Prostate gland (tissue), 2 donors: Measurements from ENCODE around the gene MYO16. TPM values are rescaled to one million over a fixed set of nuclear protein-coding genes. Genes with fewer than 3 reads are reported as not detected.

ENCODE experiments used
- DNase-seq: peaks from one replicate; pipeline ENCODE4 v3.0.0-alpha.2; 2019; ENCODE audit warnings: low spot score
- H3K27ac ChIP-seq, 2 donors: fragments of 200-600 bp; sonication (generic); 2 replicates each; pipeline ENCODE4 v1.5.1; 2017 to 2019
- H3K27me3 ChIP-seq: fragments of 200-600 bp; sonication (generic); replicated peaks from 2 replicates; pipeline ENCODE4 v1.5.1; 2019; ENCODE audit not compliant: insufficient read depth
- H3K36me3 ChIP-seq, 2 donors: fragments of 200-600 bp; sonication (generic); 1 replicate in 1 of 2; 2 replicates in 1 of 2; pipeline versions ENCODE4 v1.5.1 to v1.8.1; 2017 to 2019
- H3K4me1 ChIP-seq: fragments of 200-600 bp; sonication (generic); replicated peaks from 2 replicates; pipeline ENCODE4 v1.5.1; 2019
- H3K4me3 ChIP-seq, 2 donors: fragments of 200-600 bp; sonication (generic); 2 replicates each; pipeline ENCODE4 v1.5.1; 2017 to 2019
- H3K9me3 ChIP-seq: fragments of 200-600 bp; sonication (generic); 2 replicates; pipeline ENCODE4 v1.5.1; 2017
- CTCF ChIP-seq, 4 experiments: fragments of 200-600 bp in 2 of 4; fragments of 450-650 bp in 2 of 4; sonication (generic) in 2 of 4; IDR thresholded peaks; 1 replicate in 3 of 4; 2 replicates in 1 of 4; pipeline ENCODE4 v1.5.1; 2016 to 2019; ENCODE audit warnings: antibody characterized with exemption in 4 of 4, mild to moderate bottlenecking in 2 of 4, moderate library complexity in 2 of 4
- POLR2A ChIP-seq: fragments of 450-650 bp; IDR thresholded peaks from one replicate; pipeline ENCODE4 v1.6.1; 2016; ENCODE audit warnings: antibody characterized with exemption, mild to moderate bottlenecking
- POLR2AphosphoS5 ChIP-seq: sonication (generic); formaldehyde crosslinking; IDR thresholded peaks from one replicate; pipeline ENCODE4 v1.6.1; 2017; ENCODE audit warnings: antibody characterized with exemption
- WGBS: methylation state at CpG from one replicate; pipeline ENCODE4 v1.1.5; 2018; 5-methylcytosine and 5-hydroxymethylcytosine counted together
- intact Hi-C: fragments of 100-400 bp; cut with DNase I; formaldehyde crosslinking; loops from one replicate; pipeline ENCODE4 v1.14.2; 2022
- total RNA-seq, 2 donors: library from RNA; depleted of rRNA; stranded (reverse); fragments of >200 nt; gene quantifications; one replicate each; pipeline ENCODE4 v1.1.0, GENCODE V29; 2016

Gene MYO16
- total RNA-seq, 2 donors from 2014 or later: 0.14 to 0.85 TPM

GRCh38 chr13:108927615-108928014, 298.2 kb downstream of the MYO16 start:
- H3K27ac ChIP-seq: no peak overlapping the region
- DNase-seq: no peak
- no peaks in the 10 kb centered on the region for H3K27me3 ChIP-seq
- H3K4me1 ChIP-seq: no peaks in the 10 kb centered on the region
- intact Hi-C loops: no loop called here
- no peak for TF ChIP-seq POLR2AphosphoS5
- TF ChIP-seq POLR2A: no peak
- TF ChIP-seq CTCF (IDR thresholded peaks at IDR 0.05): no peak
- H3K4me3 ChIP-seq: no peak overlapping the region
- WGBS: 93% methylated on average over 16 of the region's 16 CpGs
- no peaks in the 10 kb centered on the region for H3K36me3 ChIP-seq
- no peaks in the 10 kb centered on the region for H3K9me3 ChIP-seq

GRCh38 chr13:108929532-108930206, 300.3 kb downstream of the MYO16 start:
- Histone ChIP-seq H3K27ac (no peak overlapping the region), H3K9me3 (no peaks in the 10 kb centered on the region), H3K4me3 (no peak overlapping the region), H3K27me3 (no peaks in the 10 kb centered on the region), H3K36me3 (no peaks in the 10 kb centered on the region), H3K4me1 (no peaks in the 10 kb centered on the region)
- intact Hi-C loops: no loop called here
- 27% methylated on average over 3 of the region's 3 CpGs for WGBS
- TF ChIP-seq POLR2A (no peak), POLR2AphosphoS5 (no peak), CTCF (IDR thresholded peaks at IDR 0.05) (no peak)
- no peak for DNase-seq

GRCh38 chr13:108932196-108932595, 302.8 kb downstream of the MYO16 start:
- no peak for DNase-seq
- H3K4me1 ChIP-seq: no peaks in the 10 kb centered on the region
- no peak for TF ChIP-seq CTCF (IDR thresholded peaks at IDR 0.05)
- WGBS: 79% methylated on average over 4 of the region's 4 CpGs
- no peaks in the 10 kb centered on the region for H3K36me3 ChIP-seq
- no peaks in the 10 kb centered on the region for H3K9me3 ChIP-seq
- no peak overlapping the region for H3K27ac ChIP-seq
- intact Hi-C loops: no loop called here
- no peak overlapping the region for H3K4me3 ChIP-seq
- H3K27me3 ChIP-seq: no peaks in the 10 kb centered on the region

- intact Hi-C loops: no loop called here
- Histone ChIP-seq H3K4me1 (no peaks in the 10 kb centered on the region), H3K4me3 (no peak overlapping the region), H3K36me3 (no peaks in the 10 kb centered on the region), H3K27ac (no peak overlapping the region), H3K9me3 (no peaks in the 10 kb centered on the region), H3K27me3 (no peaks in the 10 kb centered on the region)
- TF ChIP-seq CTCF (IDR thresholded peaks at IDR 0.05) (no peak), POLR2AphosphoS5 (no peak), POLR2A (no peak)
- no peak for DNase-seq
Measured at GRCh38 chr13:108933061-108933460, 303.6 kb downstream of the MYO16 start.

- Histone ChIP-seq H3K4me1 (no peaks in the 10 kb centered on the region), H3K27ac (no peak overlapping the region), H3K9me3 (no peaks in the 10 kb centered on the region), H3K27me3 (no peaks in the 10 kb centered on the region), H3K4me3 (no peak overlapping the region), H3K36me3 (no peaks in the 10 kb centered on the region)
- intact Hi-C loops: no loop called here
- 83% methylated on average over 1 of the region's 1 CpG for WGBS
- DNase-seq: no peak
- TF ChIP-seq CTCF (IDR thresholded peaks at IDR 0.05): no peak
- TF ChIP-seq POLR2AphosphoS5: no peak
- TF ChIP-seq POLR2A: no peak
Measured at GRCh38 chr13:108938155-108938554, 308.7 kb downstream of the MYO16 start.
